Liver (tissue), 9 donors: ENCODE results near the gene C1orf174. TPM values are rescaled to one million over a fixed set of nuclear protein-coding genes. Genes with fewer than 3 reads are reported as not detected.

Source experiments
- DNase-seq: peaks from one replicate; pipeline ENCODE4 v3.0.0-alpha.2; 2017; ENCODE audit warnings: low spot score
- H3K27ac ChIP-seq, 2 donors: one replicate each; pipeline ENCODE4 v1.7.0; 2013; ENCODE audit warnings: inconsistent platforms in 2 of 2, low read length in 2 of 2, control low read depth in 1 of 2, low read depth in 1 of 2, mild to moderate bottlenecking in 1 of 2
- H3K27me3 ChIP-seq, 4 donors: one replicate each; pipeline versions ENCODE4 v1.6.1 to v1.7.0; 2013; ENCODE audit warnings: low read length in 3 of 4, inconsistent platforms in 1 of 4, mild to moderate bottlenecking in 1 of 4, moderate library complexity in 1 of 4; ENCODE audit not compliant: control insufficient read depth in 4 of 4, insufficient read depth in 4 of 4
- H3K36me3 ChIP-seq, 4 donors: one replicate each; pipeline versions ENCODE4 v1.6.1 to v1.7.0; 2013; ENCODE audit warnings: low read length in 3 of 4, mild to moderate bottlenecking in 3 of 4, low read depth in 1 of 4, moderate library complexity in 1 of 4; ENCODE audit not compliant: control insufficient read depth in 4 of 4, insufficient read depth in 3 of 4
- H3K4me1 ChIP-seq, 4 donors: one replicate each; pipeline versions ENCODE4 v1.6.1 to v1.7.0; 2013; ENCODE audit warnings: low read length in 3 of 4, mild to moderate bottlenecking in 3 of 4, moderate library complexity in 1 of 4; ENCODE audit not compliant: control insufficient read depth in 4 of 4, insufficient read depth in 4 of 4
- H3K4me3 ChIP-seq, 3 donors: one replicate each; pipeline versions ENCODE4 v1.6.1 to v1.7.0; 2013; ENCODE audit warnings: low read length in 3 of 3, control low read depth in 1 of 3, low read depth in 1 of 3, mild to moderate bottlenecking in 1 of 3
- H3K9ac ChIP-seq, 2 donors: one replicate each; pipeline ENCODE4 v1.7.0; 2013; ENCODE audit warnings: low read length in 2 of 2, mild to moderate bottlenecking in 2 of 2, moderate library complexity in 2 of 2, control low read depth in 1 of 2, low read depth in 1 of 2
- H3K9me3 ChIP-seq, 4 donors: one replicate each; pipeline versions ENCODE4 v1.6.1 to v1.7.0; 2013; ENCODE audit warnings: low read length in 3 of 4; ENCODE audit not compliant: control insufficient read depth in 4 of 4
- EGR1 ChIP-seq, 2 donors: IDR thresholded peaks; 2 replicates each; pipeline ENCODE4 v1.6.1; 2016 to 2018; ENCODE audit warnings: antibody characterized with exemption in 2 of 2, low read depth in 2 of 2
- FOXA1 ChIP-seq: IDR thresholded peaks from 2 replicates; pipeline ENCODE4 v1.6.1; 2016; ENCODE audit warnings: antibody characterized with exemption
- FOXA2 ChIP-seq: IDR thresholded peaks from 2 replicates; pipeline ENCODE4 v1.6.1; 2016; ENCODE audit warnings: antibody characterized with exemption
- HNF4A ChIP-seq, 2 donors: conservative IDR thresholded peaks; 2 replicates each; pipeline ENCODE4 v1.6.1; 2016; ENCODE audit warnings: antibody characterized with exemption in 2 of 2, mild to moderate bottlenecking in 2 of 2
- HNF4G ChIP-seq: IDR thresholded peaks from 2 replicates; pipeline ENCODE4 v1.6.1; 2016; ENCODE audit warnings: antibody characterized with exemption
- JUND ChIP-seq, 2 donors: IDR thresholded peaks; 2 replicates each; pipeline ENCODE4 v1.6.1; 2016; ENCODE audit warnings: antibody characterized with exemption in 2 of 2
- NR2F2 ChIP-seq: IDR thresholded peaks from 2 replicates; pipeline ENCODE4 v1.6.1; 2016; ENCODE audit warnings: antibody characterized with exemption
- RAD21 ChIP-seq, 2 donors: IDR thresholded peaks; 2 replicates each; pipeline ENCODE4 v1.6.1; 2016; ENCODE audit warnings: antibody characterized with exemption in 2 of 2, mild to moderate bottlenecking in 2 of 2
- RXRA ChIP-seq, 2 donors: IDR thresholded peaks; 2 replicates each; pipeline ENCODE4 v1.6.1; 2017 to 2018; ENCODE audit warnings: antibody characterized with exemption in 2 of 2, mild to moderate bottlenecking in 1 of 2
- SP1 ChIP-seq: IDR thresholded peaks from 2 replicates; pipeline ENCODE4 v1.6.1; 2018; ENCODE audit warnings: antibody characterized with exemption, mild to moderate bottlenecking
- TAF1 ChIP-seq: conservative IDR thresholded peaks from 2 replicates; pipeline ENCODE4 v1.6.1; 2016; ENCODE audit warnings: antibody characterized with exemption, mild to moderate bottlenecking
- YY1 ChIP-seq: IDR thresholded peaks from 2 replicates; pipeline ENCODE4 v1.6.1; 2016; ENCODE audit warnings: antibody characterized with exemption, mild to moderate bottlenecking
- WGBS: extraction: QIAGEN DNeasy Blood & Tissue Kit; methylation state at CpG from one replicate; pipeline ENCODE4 v1.1.7; 2013; 5-methylcytosine and 5-hydroxymethylcytosine counted together
- polyA plus RNA-seq, 2 donors: library from polyadenylated mRNA; stranded (reverse) in 1 of 2; unstranded in 1 of 2; fragments of 200-250 nt in 1 of 2; fragments of >200 nt in 1 of 2; fragmentation: Nextera tagmentation in 1 of 2; extraction: Ambion mirVana in 1 of 2; gene quantifications; one replicate each; pipeline versions ENCODE4 v1.2.1 to v1.2.3, GENCODE V29; 2013 to 2015
- total RNA-seq, 2 donors: library from RNA; depleted of rRNA; stranded (reverse); fragments of >200 nt; gene quantifications; one replicate each; pipeline ENCODE4 v1.2.3, GENCODE V29; 2014
- TF ChIP-seq, protein P1 (sequence below): IDR thresholded peaks from 2 replicates; pipeline ENCODE4 v1.6.1; 2016; ENCODE audit warnings: antibody characterized with exemption, mild to moderate bottlenecking
- TF ChIP-seq, protein P2 (sequence below): IDR thresholded peaks from 2 replicates; pipeline ENCODE4 v1.6.1; 2016; ENCODE audit warnings: antibody characterized with exemption
- TF ChIP-seq, protein P3 (sequence below): IDR thresholded peaks from 2 replicates; pipeline ENCODE4 v1.6.1; 2016; ENCODE audit warnings: antibody characterized with exemption
- TF ChIP-seq, protein P4 (sequence below): IDR thresholded peaks from 2 replicates; pipeline ENCODE4 v1.6.1; 2016; ENCODE audit warnings: antibody characterized with exemption
- TF ChIP-seq, protein P5 (sequence below): fragments of 150-350 bp; IDR thresholded peaks from 2 replicates; pipeline ENCODE4 v1.5.1; 2017; ENCODE audit warnings: improper control_type of control experiment, low read depth, low read length; ENCODE audit not compliant: missing input control
- donor health status: healthy.
- donor health status: healthy.
- donor health status: healthy.
- donor health status: healthy.
- donor health status: healthy.

C1orf174 gene
- total and polyA plus RNA-seq, 4 donors: 10.4 to 17.0 (median 13.8) TPM

DNA sequence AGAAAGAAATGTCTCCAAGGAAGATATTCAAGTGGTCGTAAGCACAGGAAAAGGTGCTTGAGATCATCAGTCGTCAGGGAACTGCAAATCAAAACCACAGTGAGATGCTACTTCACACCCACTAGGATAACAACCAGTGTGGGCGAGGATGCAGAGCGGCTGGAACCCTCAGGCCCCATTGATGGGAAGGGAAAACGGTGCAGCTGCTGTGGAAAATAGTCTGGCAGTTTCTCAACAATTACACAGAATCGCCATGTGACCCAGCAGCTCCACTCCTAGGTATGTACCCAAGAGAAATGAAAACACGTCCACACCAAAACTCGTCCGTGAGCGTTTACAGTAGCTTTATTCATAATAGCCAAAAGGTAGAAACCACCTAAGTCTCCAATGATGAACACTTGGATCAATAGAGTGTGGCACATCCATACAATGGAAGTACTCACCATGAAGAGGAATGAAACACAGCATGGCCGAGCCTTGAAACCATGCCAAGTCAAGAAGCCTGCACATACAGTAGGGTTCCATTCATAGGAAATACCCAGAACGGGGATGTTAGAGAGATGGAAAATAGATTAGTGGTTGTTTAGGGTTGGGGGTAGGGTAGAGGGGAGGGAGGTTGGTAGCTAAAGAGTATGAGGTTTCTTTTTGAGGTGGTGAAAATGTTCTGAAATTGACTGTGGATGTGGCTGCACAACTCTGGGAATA, 36.7 kb downstream of the C1orf174 start:
- DNase-seq: no peak
- Histone ChIP-seq H3K9ac (no peak overlapping the region), H3K36me3 (peaks cover 0 to 10% (median 4%) of the 10 kb centered on the region in 4 donors)

More for the DNA sequence above, 36.7 kb downstream of the C1orf174 start:
- 91% methylated on average over 12 of the region's 12 CpGs for WGBS
- H3K4me1 ChIP-seq: peaks cover 2 to 4% (median 3%) of the 10 kb centered on the region in 4 donors
- H3K4me3 ChIP-seq: no peak overlapping the region
- TF ChIP-seq YY1 (no peak), EGR1 (IDR thresholded peaks at IDR 0.05; ENCODE audit: low read depth in 2 of 2) (no peak), HNF4A (conservative IDR thresholded peaks at IDR 0.05) (no peak), RXRA (IDR thresholded peaks at IDR 0.05) (no peak), SP1 (no peak), RAD21 (IDR thresholded peaks at IDR 0.05) (no peak), FOXA2 (no peak), HNF4G (no peak), TAF1 (no peak), NR2F2 (no peak), JUND (IDR thresholded peaks at IDR 0.05) (no peak), FOXA1 (no peak)
- TF ChIP-seq, protein P1, sequence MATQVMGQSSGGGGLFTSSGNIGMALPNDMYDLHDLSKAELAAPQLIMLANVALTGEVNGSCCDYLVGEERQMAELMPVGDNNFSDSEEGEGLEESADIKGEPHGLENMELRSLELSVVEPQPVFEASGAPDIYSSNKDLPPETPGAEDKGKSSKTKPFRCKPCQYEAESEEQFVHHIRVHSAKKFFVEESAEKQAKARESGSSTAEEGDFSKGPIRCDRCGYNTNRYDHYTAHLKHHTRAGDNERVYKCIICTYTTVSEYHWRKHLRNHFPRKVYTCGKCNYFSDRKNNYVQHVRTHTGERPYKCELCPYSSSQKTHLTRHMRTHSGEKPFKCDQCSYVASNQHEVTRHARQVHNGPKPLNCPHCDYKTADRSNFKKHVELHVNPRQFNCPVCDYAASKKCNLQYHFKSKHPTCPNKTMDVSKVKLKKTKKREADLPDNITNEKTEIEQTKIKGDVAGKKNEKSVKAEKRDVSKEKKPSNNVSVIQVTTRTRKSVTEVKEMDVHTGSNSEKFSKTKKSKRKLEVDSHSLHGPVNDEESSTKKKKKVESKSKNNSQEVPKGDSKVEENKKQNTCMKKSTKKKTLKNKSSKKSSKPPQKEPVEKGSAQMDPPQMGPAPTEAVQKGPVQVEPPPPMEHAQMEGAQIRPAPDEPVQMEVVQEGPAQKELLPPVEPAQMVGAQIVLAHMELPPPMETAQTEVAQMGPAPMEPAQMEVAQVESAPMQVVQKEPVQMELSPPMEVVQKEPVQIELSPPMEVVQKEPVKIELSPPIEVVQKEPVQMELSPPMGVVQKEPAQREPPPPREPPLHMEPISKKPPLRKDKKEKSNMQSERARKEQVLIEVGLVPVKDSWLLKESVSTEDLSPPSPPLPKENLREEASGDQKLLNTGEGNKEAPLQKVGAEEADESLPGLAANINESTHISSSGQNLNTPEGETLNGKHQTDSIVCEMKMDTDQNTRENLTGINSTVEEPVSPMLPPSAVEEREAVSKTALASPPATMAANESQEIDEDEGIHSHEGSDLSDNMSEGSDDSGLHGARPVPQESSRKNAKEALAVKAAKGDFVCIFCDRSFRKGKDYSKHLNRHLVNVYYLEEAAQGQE: no peak
- TF ChIP-seq, protein P2, sequence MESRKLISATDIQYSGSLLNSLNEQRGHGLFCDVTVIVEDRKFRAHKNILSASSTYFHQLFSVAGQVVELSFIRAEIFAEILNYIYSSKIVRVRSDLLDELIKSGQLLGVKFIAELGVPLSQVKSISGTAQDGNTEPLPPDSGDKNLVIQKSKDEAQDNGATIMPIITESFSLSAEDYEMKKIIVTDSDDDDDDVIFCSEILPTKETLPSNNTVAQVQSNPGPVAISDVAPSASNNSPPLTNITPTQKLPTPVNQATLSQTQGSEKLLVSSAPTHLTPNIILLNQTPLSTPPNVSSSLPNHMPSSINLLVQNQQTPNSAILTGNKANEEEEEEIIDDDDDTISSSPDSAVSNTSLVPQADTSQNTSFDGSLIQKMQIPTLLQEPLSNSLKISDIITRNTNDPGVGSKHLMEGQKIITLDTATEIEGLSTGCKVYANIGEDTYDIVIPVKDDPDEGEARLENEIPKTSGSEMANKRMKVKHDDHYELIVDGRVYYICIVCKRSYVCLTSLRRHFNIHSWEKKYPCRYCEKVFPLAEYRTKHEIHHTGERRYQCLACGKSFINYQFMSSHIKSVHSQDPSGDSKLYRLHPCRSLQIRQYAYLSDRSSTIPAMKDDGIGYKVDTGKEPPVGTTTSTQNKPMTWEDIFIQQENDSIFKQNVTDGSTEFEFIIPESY: no peak
- TF ChIP-seq, protein P3, sequence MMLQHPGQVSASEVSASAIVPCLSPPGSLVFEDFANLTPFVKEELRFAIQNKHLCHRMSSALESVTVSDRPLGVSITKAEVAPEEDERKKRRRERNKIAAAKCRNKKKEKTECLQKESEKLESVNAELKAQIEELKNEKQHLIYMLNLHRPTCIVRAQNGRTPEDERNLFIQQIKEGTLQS: no peak
- TF ChIP-seq, protein P4, sequence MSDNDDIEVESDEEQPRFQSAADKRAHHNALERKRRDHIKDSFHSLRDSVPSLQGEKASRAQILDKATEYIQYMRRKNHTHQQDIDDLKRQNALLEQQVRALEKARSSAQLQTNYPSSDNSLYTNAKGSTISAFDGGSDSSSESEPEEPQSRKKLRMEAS: no peak
- TF ChIP-seq, protein P5, sequence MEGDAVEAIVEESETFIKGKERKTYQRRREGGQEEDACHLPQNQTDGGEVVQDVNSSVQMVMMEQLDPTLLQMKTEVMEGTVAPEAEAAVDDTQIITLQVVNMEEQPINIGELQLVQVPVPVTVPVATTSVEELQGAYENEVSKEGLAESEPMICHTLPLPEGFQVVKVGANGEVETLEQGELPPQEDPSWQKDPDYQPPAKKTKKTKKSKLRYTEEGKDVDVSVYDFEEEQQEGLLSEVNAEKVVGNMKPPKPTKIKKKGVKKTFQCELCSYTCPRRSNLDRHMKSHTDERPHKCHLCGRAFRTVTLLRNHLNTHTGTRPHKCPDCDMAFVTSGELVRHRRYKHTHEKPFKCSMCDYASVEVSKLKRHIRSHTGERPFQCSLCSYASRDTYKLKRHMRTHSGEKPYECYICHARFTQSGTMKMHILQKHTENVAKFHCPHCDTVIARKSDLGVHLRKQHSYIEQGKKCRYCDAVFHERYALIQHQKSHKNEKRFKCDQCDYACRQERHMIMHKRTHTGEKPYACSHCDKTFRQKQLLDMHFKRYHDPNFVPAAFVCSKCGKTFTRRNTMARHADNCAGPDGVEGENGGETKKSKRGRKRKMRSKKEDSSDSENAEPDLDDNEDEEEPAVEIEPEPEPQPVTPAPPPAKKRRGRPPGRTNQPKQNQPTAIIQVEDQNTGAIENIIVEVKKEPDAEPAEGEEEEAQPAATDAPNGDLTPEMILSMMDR: no peak
- no peak overlapping the region for H3K27ac ChIP-seq
- no peaks in the 10 kb centered on the region for H3K9me3 ChIP-seq
- H3K27me3 ChIP-seq: no peaks in the 10 kb centered on the region
